ENCODE measurements around the gene SLC12A7. TPM values are rescaled to one million over a fixed set of nuclear protein-coding genes. Genes with fewer than 3 reads are reported as not detected.

SLC12A7 gene
- total and polyA plus RNA-seq, 2 of the 13 experiments (the other 11 are each of a cell fraction or from before 2014, with no cell fraction given), result 14.0 to 18.5 TPM

- TF ChIP-seq ZNF775 (CRISPR knock-in tag; IDR thresholded peaks at IDR 0.05; ENCODE audit: borderline replicate concordance) (no peak), KDM1A (CRISPR knock-in tag; IDR thresholded peaks at IDR 0.05) (0 out of 2 replicates have a peak, but pooled peaks have one; percentile 24), GLMP (CRISPR knock-in tag; IDR thresholded peaks at IDR 0.05; ENCODE audit: borderline replicate concordance) (no peak), NCOR1 (IDR thresholded peaks at IDR 0.05; ENCODE audit: borderline replicate concordance, low read length) (no peak), MTF2 (CRISPR knock-in tag; IDR thresholded peaks at IDR 0.05; ENCODE audit: borderline replicate concordance) (0 out of 2 replicates have a peak, but pooled peaks have one; percentile 17), AGO1 (IDR thresholded peaks at IDR 0.05; ENCODE audit: low read depth, low read length, poor library complexity, severe bottlenecking) (no peak), FOXK1 (CRISPR knock-in tag; IDR thresholded peaks at IDR 0.05; ENCODE audit: borderline replicate concordance, low read depth) (no peak), ZNF232 (CRISPR knock-in tag; IDR thresholded peaks at IDR 0.05; ENCODE audit: borderline replicate concordance) (no peak), ZNF891 (CRISPR knock-in tag; IDR thresholded peaks at IDR 0.05) (no peak), MXD4 (CRISPR knock-in tag; IDR thresholded peaks at IDR 0.05) (no peak), HDAC6 (IDR thresholded peaks at IDR 0.05; ENCODE audit: low read depth, low read length) (no peak), REPIN1 (CRISPR knock-in tag; IDR thresholded peaks at IDR 0.05; ENCODE audit: borderline replicate concordance, low read depth) (no peak), RAD51 (IDR thresholded peaks at IDR 0.05; ENCODE audit: borderline replicate concordance) (no peak), ZNF569 (CRISPR knock-in tag; IDR thresholded peaks at IDR 0.05; ENCODE audit: borderline replicate concordance) (no peak), TERF1 (CRISPR knock-in tag; IDR thresholded peaks at IDR 0.05) (no peak), ZNF749 (CRISPR knock-in tag; IDR thresholded peaks at IDR 0.05; ENCODE audit: borderline replicate concordance) (no peak), ZNF24 (IDR thresholded peaks at IDR 0.05) (no peak)
Measured at GRCh38 chr5:1135696-1136525, 24.0 kb upstream of the SLC12A7 start (continued).
